GM18870 (cell line): ENCODE measurements around the gene TP53BP1.

Experiments used
- ATAC-seq: cut with Tn5 transposase; IDR thresholded peaks from one replicate; pipeline ENCODE4 v1.9.1; 2021; ENCODE audit warnings: moderate library complexity; ENCODE audit not compliant: unreplicated experiment

The TP53BP1 gene

GRCh38 chr15:43493703-43494472, 932 bp upstream of the TP53BP1 start:
- ATAC-seq: no peak

GRCh38 chr15:43492266-43492665, 690 bp downstream of the TP53BP1 start:
- ATAC-seq: no peak

- no peak for ATAC-seq
Measured at GRCh38 chr15:43489191-43489590, 3.8 kb downstream of the TP53BP1 start.

- no peak for ATAC-seq
Measured at GRCh38 chr15:43488790-43489189, 4.2 kb downstream of the TP53BP1 start.

GRCh38 chr15:43487271-43487895, 5.6 kb downstream of the TP53BP1 start:
- no peak for ATAC-seq

GRCh38 chr15:43484455-43484854, 8.5 kb downstream of the TP53BP1 start:
- ATAC-seq: no peak

- ATAC-seq: no peak
Measured at GRCh38 chr15:43483297-43484128, 9.4 kb downstream of the TP53BP1 start.

GRCh38 chr15:43473885-43474284, 19.1 kb downstream of the TP53BP1 start:
- ATAC-seq: no peak

GRCh38 chr15:43471975-43472374, 21.0 kb downstream of the TP53BP1 start:
- ATAC-seq: no peak

GRCh38 chr15:43469867-43470266, 23.1 kb downstream of the TP53BP1 start:
- ATAC-seq: no peak

GRCh38 chr15:43465100-43465499, 27.9 kb downstream of the TP53BP1 start:
- no peak for ATAC-seq

GRCh38 chr15:43463998-43464397, 29.0 kb downstream of the TP53BP1 start:
- ATAC-seq: no peak

- ATAC-seq: no peak
Measured at GRCh38 chr15:43463507-43463906, 29.4 kb downstream of the TP53BP1 start.

GRCh38 chr15:43449981-43450380, 43.0 kb downstream of the TP53BP1 start:
- ATAC-seq: no peak

- ATAC-seq: no peak
Measured at GRCh38 chr15:43446344-43446743, 46.6 kb downstream of the TP53BP1 start.

- ATAC-seq: no peak
Measured at GRCh38 chr15:43441316-43441715, 51.6 kb downstream of the TP53BP1 start.

- peak; percentile 59 for ATAC-seq
Measured at GRCh38 chr15:43440721-43441281, 52.2 kb downstream of the TP53BP1 start.

GRCh38 chr15:43439268-43439667, 53.7 kb downstream of the TP53BP1 start:
- ATAC-seq: no peak

GRCh38 chr15:43436395-43436794, 56.6 kb downstream of the TP53BP1 start:
- no peak for ATAC-seq

GRCh38 chr15:43434446-43434845, 58.5 kb downstream of the TP53BP1 start:
- no peak for ATAC-seq

- no peak for ATAC-seq
Measured at GRCh38 chr15:43433661-43434303, 59.2 kb downstream of the TP53BP1 start.
